WTC11 (cell line): ENCODE measurements around the gene HOXB5.

Experiments used
- FOXJ3 ChIP-seq: sonication (generic); formaldehyde crosslinking; IDR thresholded peaks from 2 replicates; pipeline ENCODE4 v1.9.0; 2021; ENCODE audit warnings: missing genetic modification reagents, mild to moderate bottlenecking, borderline replicate concordance
- MXD4 ChIP-seq: fragments of 250-450 bp; sonication (Bioruptor Pico); IDR thresholded peaks from 2 replicates; pipeline ENCODE4 v1.8.0; 2021; ENCODE audit warnings: mild to moderate bottlenecking, moderate library complexity, borderline replicate concordance
- NR1H2 ChIP-seq: sonication (generic); formaldehyde crosslinking; IDR thresholded peaks from 2 replicates; pipeline ENCODE4 v1.9.0; 2021; ENCODE audit warnings: mild to moderate bottlenecking, moderate library complexity, missing genetic modification reagents
- ZNF263 ChIP-seq: sonication (generic); formaldehyde crosslinking; IDR thresholded peaks from 2 replicates; pipeline ENCODE4 v1.8.1; 2022; ENCODE audit warnings: low read depth, mild to moderate bottlenecking, moderate library complexity, missing genetic modification reagents
- TF ChIP-seq, protein P1 (sequence below): sonication (generic); formaldehyde crosslinking; IDR thresholded peaks from 2 replicates; pipeline ENCODE4 v1.8.1; 2023; ENCODE audit warnings: mild to moderate bottlenecking, missing genetic modification reagents, borderline replicate concordance
- TF ChIP-seq, protein P2 (sequence below): sonication (generic); formaldehyde crosslinking; IDR thresholded peaks from 2 replicates; pipeline ENCODE4 v1.8.1; 2023; ENCODE audit warnings: mild to moderate bottlenecking, missing genetic modification reagents, moderate library complexity
- TF ChIP-seq, protein P3 (sequence below): sonication (generic); formaldehyde crosslinking; IDR thresholded peaks from 2 replicates; pipeline ENCODE4 v1.8.1; 2022; ENCODE audit warnings: low read depth, mild to moderate bottlenecking, moderate library complexity, missing genetic modification reagents, borderline replicate concordance

DNA sequence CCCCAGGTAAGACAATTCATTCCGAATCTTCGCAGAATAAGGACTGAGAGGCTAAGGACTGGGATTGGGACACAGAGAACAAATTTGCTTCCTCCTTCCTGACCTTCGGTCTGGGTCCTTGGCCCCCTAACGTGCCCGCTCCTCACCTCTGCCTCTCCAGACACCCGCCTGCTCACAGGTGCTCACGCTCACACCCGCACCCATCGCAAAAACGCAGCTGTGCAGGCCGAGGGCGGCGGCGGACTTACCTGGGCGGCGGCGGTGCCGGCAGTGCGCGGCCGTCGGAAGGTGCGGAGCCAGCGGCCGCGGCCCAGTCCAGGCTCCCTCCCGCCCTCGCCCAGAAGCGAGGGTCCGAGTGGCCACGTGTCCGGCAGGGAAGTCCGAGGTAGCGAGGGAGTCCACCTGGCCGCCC, 39.7 kb upstream of the HOXB5 start:
- TF ChIP-seq, protein P1, sequence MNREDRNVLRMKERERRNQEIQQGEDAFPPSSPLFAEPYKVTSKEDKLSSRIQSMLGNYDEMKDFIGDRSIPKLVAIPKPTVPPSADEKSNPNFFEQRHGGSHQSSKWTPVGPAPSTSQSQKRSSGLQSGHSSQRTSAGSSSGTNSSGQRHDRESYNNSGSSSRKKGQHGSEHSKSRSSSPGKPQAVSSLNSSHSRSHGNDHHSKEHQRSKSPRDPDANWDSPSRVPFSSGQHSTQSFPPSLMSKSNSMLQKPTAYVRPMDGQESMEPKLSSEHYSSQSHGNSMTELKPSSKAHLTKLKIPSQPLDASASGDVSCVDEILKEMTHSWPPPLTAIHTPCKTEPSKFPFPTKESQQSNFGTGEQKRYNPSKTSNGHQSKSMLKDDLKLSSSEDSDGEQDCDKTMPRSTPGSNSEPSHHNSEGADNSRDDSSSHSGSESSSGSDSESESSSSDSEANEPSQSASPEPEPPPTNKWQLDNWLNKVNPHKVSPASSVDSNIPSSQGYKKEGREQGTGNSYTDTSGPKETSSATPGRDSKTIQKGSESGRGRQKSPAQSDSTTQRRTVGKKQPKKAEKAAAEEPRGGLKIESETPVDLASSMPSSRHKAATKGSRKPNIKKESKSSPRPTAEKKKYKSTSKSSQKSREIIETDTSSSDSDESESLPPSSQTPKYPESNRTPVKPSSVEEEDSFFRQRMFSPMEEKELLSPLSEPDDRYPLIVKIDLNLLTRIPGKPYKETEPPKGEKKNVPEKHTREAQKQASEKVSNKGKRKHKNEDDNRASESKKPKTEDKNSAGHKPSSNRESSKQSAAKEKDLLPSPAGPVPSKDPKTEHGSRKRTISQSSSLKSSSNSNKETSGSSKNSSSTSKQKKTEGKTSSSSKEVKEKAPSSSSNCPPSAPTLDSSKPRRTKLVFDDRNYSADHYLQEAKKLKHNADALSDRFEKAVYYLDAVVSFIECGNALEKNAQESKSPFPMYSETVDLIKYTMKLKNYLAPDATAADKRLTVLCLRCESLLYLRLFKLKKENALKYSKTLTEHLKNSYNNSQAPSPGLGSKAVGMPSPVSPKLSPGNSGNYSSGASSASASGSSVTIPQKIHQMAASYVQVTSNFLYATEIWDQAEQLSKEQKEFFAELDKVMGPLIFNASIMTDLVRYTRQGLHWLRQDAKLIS (CRISPR knock-in tag): no peak
- no peak for TF ChIP-seq ZNF263 (CRISPR knock-in tag)
- no peak for TF ChIP-seq NR1H2
- TF ChIP-seq, protein P2, sequence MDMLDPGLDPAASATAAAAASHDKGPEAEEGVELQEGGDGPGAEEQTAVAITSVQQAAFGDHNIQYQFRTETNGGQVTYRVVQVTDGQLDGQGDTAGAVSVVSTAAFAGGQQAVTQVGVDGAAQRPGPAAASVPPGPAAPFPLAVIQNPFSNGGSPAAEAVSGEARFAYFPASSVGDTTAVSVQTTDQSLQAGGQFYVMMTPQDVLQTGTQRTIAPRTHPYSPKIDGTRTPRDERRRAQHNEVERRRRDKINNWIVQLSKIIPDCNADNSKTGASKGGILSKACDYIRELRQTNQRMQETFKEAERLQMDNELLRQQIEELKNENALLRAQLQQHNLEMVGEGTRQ (CRISPR knock-in tag): no peak; the same call in 1 of the 2 replicates
- TF ChIP-seq, protein P3, sequence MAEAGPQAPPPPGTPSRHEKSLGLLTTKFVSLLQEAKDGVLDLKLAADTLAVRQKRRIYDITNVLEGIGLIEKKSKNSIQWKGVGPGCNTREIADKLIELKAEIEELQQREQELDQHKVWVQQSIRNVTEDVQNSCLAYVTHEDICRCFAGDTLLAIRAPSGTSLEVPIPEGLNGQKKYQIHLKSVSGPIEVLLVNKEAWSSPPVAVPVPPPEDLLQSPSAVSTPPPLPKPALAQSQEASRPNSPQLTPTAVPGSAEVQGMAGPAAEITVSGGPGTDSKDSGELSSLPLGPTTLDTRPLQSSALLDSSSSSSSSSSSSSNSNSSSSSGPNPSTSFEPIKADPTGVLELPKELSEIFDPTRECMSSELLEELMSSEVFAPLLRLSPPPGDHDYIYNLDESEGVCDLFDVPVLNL (CRISPR knock-in tag): no peak
- TF ChIP-seq FOXJ3 (CRISPR knock-in tag): no peak
- TF ChIP-seq MXD4: no peak
